NT2/D1 (cell line): ENCODE data around the gene ZNF202.
A peak's percentile ranks its signal among the peaks of the same experiment; 100 is the strongest.
"Not testable (repeated sequence)": the region's sequence is repeated elsewhere in the genome, so short reads cannot be mapped to it uniquely, and the experiment has no call there.

Source experiments
- DNase-seq: peaks from one replicate; pipeline ENCODE4 v3.0.0-alpha.2; 2011; ENCODE audit warnings: low read depth, low spot score
- H3K27me3 ChIP-seq: 2 replicates; pipeline ENCODE4 v1.6.0; 2011; ENCODE audit warnings: mild to moderate bottlenecking; ENCODE audit not compliant: insufficient read length, insufficient read depth
- H3K36me3 ChIP-seq: 2 replicates; pipeline ENCODE4 v1.6.1; 2011; ENCODE audit warnings: mild to moderate bottlenecking, low read length, mixed read lengths; ENCODE audit not compliant: insufficient read depth, insufficient read length
- H3K4me1 ChIP-seq: 2 replicates; pipeline ENCODE4 v1.5.1; 2011; ENCODE audit not compliant: insufficient read depth, insufficient read length
- H3K4me3 ChIP-seq: 2 replicates; pipeline ENCODE4 v1.5.1; 2011; ENCODE audit warnings: low read depth; ENCODE audit not compliant: insufficient read length
- H3K9ac ChIP-seq: 2 replicates; pipeline ENCODE4 v1.6.0; 2011; ENCODE audit warnings: low read depth; ENCODE audit not compliant: insufficient read length
- H3K9me3 ChIP-seq: 2 replicates; pipeline ENCODE4 v1.5.1; 2011; ENCODE audit warnings: mild to moderate bottlenecking, low read length; ENCODE audit not compliant: insufficient read depth
- SUZ12 ChIP-seq: IDR thresholded peaks from 2 replicates; pipeline ENCODE4 v1.6.1; 2011; ENCODE audit not compliant: insufficient read length, insufficient read depth; ENCODE audit errors: extremely low read depth
- YY1 ChIP-seq: IDR thresholded peaks from 2 replicates; pipeline ENCODE4 v1.6.1; 2011; ENCODE audit not compliant: insufficient read length, insufficient read depth
- ZNF274 ChIP-seq: IDR thresholded peaks from 2 replicates; pipeline ENCODE4 v1.6.1; 2011; ENCODE audit warnings: mild to moderate bottlenecking, low read depth, low read length

ZNF202 gene

DNA sequence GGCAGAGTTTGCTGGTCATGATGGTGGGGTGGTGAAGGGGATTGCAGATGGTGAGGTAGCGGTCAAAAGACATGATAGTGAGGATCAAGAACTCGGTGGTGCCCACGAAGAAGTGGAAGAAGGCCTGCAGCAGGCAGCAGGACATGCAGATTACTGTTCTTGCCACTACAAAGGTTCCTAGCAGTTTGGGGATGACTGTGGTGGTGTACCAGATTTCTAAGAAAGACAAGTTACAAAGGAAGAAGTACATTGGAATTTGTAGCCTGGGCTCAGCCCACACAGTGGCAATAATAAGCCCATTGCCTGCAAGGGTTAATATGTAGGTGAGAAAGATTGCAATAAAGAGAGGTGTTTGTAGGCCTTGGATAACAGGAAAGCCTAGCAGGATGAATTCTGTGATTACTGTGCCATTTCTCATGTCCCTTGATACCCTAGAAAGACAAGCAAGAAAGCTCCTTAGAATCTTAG is 12.7 kb upstream of the ZNF202 start, which contains the start of gene OR6X1:
OR6X1 (minus strand) TSS at position 418 of the 468 bp plus-strand sequence; CDS start at position 418, 0 bp downstream.
- Histone ChIP-seq H3K9me3 (no peaks in the 10 kb centered on the region), H3K27me3 (no peaks in the 10 kb centered on the region), H3K4me1 (no peaks in the 10 kb centered on the region), H3K4me3 (no peak within 1 kb of the TSS), H3K36me3 (no peaks in the 10 kb centered on the region), H3K9ac (no peak within 1 kb of the TSS)
- DNase-seq = no peak
- no peak for TF ChIP-seq SUZ12
- TF ChIP-seq ZNF274 = no peak
- no peak for TF ChIP-seq YY1

DNA sequence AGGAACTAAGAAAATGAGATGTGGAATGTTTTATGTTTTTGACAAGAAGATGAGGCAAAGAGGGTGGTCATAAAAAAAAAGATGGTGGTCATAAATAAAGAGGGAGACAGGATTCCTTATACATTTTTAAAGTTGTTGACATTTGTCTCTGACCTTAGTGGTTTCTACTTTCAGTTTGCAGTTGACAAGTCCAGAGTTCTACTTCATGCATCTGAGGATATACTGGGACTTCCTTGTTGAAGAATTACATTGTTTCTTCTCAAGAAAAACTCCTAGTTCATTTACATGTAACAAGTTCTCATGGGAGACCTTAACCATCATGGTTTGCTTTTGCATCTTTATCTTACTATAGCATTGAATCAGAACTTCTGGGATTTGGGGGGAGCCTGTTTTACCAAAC is 11.7 kb upstream of the ZNF202 start:
- Histone ChIP-seq H3K4me1 (no peaks in the 10 kb centered on the region), H3K9me3 (no peaks in the 10 kb centered on the region), H3K36me3 (no peaks in the 10 kb centered on the region), H3K4me3 (no peak overlapping the region), H3K9ac (no peak overlapping the region), H3K27me3 (no peaks in the 10 kb centered on the region)
- no peak for TF ChIP-seq ZNF274
- no peak for TF ChIP-seq SUZ12
- no peak for TF ChIP-seq YY1
- no peak for DNase-seq

DNA sequence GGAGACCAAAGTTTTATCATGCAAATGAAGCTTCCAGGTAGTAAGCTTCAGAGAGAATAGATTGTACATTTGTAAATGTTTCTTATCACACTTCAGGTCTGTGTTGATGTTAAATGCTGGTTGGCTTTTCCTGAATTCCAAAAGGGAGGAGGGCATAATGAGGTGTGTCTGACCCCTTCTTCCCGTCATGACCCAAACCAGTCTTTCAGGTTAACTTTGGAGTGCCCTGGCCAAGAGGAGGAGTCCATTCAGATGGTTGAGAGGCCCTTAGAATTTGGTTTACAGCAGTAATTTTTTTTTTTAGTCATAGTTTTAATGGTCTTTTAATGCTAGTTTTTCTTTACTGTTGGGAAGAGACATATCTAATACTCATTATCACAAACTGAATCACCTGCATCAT is 10.3 kb upstream of the ZNF202 start:
- no peaks in the 10 kb centered on the region for H3K36me3 ChIP-seq
- no peak for DNase-seq
- H3K9ac ChIP-seq = no peak overlapping the region
- H3K4me1 ChIP-seq = no peaks in the 10 kb centered on the region
- H3K27me3 ChIP-seq = no peaks in the 10 kb centered on the region
- TF ChIP-seq ZNF274 = no peak
- no peak for TF ChIP-seq YY1
- no peak for TF ChIP-seq SUZ12
- no peak overlapping the region for H3K4me3 ChIP-seq
- no peaks in the 10 kb centered on the region for H3K9me3 ChIP-seq

DNA sequence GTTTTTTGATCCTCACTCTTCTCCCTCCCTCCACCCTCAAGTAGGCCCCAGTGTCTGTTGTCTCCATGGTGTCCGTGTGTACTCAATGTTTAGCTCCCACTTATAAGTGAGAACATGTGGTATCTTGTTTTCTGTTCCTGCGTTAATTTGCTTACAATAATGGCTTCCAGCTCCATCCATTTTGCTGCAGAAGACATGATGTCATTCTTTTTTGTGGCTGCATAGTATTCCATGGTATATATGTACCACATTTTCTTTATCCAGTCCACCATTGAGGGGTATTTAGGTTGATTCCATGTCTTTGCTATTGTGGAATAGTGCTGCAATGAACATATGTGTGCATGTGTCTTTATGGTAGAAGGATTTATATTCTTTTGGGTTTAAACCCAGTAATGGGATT is 6.9 kb upstream of the ZNF202 start:
- not testable (repeated sequence) for H3K9me3 ChIP-seq, H3K27me3 ChIP-seq, H3K9ac ChIP-seq, H3K4me1 ChIP-seq, H3K36me3 ChIP-seq, DNase-seq, H3K4me3 ChIP-seq

DNA sequence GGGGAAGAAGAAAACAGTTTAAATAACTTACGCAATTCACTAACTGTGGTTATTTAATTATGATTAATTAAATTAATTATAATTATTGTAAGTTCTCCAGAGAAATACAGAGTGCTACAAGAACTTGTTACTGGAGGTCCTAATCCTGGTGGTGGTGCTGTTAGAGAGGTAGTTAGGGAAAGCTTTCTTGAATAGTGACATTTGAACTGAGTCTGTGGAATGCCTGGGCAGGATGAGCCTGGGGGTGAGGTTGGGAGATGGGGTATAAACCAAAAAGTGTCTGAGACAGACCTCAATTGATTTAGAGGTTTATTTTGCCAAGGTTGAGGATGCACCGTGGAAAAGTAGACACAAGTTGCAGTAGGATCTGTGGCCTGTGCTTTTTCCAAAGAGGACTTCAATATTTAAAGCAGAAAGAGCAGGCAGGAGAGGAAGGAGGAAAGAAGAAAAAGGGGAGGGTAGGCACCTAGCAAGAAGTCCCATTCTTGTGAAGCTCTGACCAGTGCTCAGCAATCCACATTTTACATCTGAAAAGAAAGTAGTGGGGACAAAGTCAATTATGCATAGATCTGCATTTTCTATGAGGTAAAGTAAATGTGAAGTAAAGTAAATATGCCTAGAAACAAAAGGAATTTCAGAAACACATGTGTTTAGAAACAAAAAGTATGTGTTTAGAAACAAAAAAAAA is 4.4 kb upstream of the ZNF202 start:
- Histone ChIP-seq H3K9me3 (peaks cover 3% of the 10 kb centered on the region; the same call in 1 of the 2 replicates), H3K27me3 (no peaks in the 10 kb centered on the region), H3K9ac (no peak overlapping the region), H3K4me3 (no peak overlapping the region), H3K4me1 (no peaks in the 10 kb centered on the region), H3K36me3 (no peaks in the 10 kb centered on the region)
- TF ChIP-seq SUZ12 (no peak), ZNF274 (no peak), YY1 (no peak)
- peak; percentile 57 for DNase-seq

DNA sequence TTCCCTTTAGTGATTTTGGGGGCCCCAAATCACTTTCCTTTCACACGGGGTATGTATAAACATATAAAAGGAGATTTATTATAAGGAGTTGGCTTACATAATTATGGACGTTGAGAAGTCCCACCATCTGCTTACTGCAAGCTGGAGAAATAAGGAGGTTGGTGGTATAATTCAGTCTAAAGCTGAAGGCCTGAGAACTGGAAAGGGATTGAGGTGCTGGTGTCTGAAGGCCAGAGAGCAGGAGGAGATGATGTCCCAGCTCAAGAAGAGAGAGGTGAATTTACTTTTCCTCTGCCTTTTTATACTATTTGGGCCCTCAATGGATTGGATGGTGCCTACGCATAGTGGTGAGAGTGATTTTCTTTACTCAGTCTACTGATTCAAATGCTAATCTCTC is 1.3 kb upstream of the ZNF202 start:
- peak; percentile 32 for DNase-seq
- Histone ChIP-seq H3K27me3 (no peaks in the 10 kb centered on the region), H3K4me3 (peak overlapping the region; percentile 85), H3K9me3 (peaks cover 21% of the 10 kb centered on the region; the same call in 1 of the 2 replicates), H3K4me1 (no peaks in the 10 kb centered on the region), H3K9ac (peak overlapping the region; percentile 71), H3K36me3 (peaks cover 27% of the 10 kb centered on the region)
- TF ChIP-seq YY1 (no peak), ZNF274 (no peak), SUZ12 (no peak)

DNA sequence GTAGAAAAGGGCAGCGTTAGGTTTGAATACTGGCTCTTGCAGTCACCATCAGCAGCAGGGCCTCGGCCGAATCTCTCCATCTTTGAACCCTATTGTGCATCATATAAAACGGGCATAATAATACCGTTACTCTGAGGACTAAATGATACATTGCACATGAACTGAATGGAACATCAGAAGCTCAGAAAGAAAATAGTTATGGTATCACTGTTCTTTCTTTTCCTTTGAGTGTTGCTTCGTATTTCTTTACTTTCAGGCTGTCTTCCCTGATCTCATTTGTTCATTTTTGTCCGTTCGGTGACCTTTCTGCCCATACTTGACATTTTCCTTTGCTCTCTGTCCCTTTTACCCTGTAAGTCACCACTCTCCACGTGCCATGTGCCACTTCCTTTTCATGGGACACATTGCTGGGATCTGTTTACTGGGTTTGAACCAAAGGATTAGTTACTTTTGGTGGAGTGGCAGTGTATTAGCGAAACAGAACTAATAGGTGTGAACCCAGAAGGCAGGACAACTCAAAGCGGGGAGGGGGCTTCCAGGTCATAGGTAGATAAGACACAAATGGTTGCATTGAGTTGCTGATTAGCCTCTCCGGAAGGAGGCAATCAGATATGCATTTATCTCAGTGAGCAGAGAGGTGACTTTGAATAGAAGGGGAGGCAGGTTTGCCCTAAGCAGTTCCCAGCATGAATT is 717 bp upstream of the ZNF202 start:
- Histone ChIP-seq H3K9ac (peak overlapping the region; percentile 92), H3K4me3 (peak overlapping the region; percentile 85), H3K9me3 (peaks cover 26% of the 10 kb centered on the region; the same call in 1 of the 2 replicates), H3K27me3 (no peaks in the 10 kb centered on the region), H3K4me1 (no peaks in the 10 kb centered on the region), H3K36me3 (peaks cover 33% of the 10 kb centered on the region)
- TF ChIP-seq YY1 = no peak
- TF ChIP-seq SUZ12 = no peak
- no peak for TF ChIP-seq ZNF274
- peak; percentile 60 for DNase-seq
